ENCODE data around the gene BEX3. TPM values are rescaled to one million over a fixed set of nuclear protein-coding genes. Genes with fewer than 3 reads are reported as not detected.
A peak's percentile ranks its signal among the peaks of the same experiment; 100 is the strongest.

Gene BEX3
- total RNA-seq, 2 donors from 2014 or later: 595 to 651 TPM

- Histone ChIP-seq H3K4me3 (ENCODE audit: low read length) (no peak overlapping the region), H3K27me3 (ENCODE audit: control insufficient read depth, insufficient read depth, low read length, poor library complexity, severe bottlenecking) (no peaks in the 10 kb centered on the region), H3K36me3 (ENCODE audit: control insufficient read depth, insufficient read depth, low read length) (no peaks in the 10 kb centered on the region), H3K4me1 (ENCODE audit: control insufficient read depth, insufficient read depth, low read length) (peaks cover 3% of the 10 kb centered on the region), H3K9ac (ENCODE audit: extremely low read depth, low read length, poor library complexity, severe bottlenecking) (peak overlapping the region; percentile 41), H3K9me3 (ENCODE audit: control insufficient read depth, low read length) (no peaks in the 10 kb centered on the region), H3K27ac (ENCODE audit: low read depth, low read length) (no peak overlapping the region)
- H3K4me1 Mint-ChIP-seq: peaks cover 48% of the 10 kb centered on the region
- no peak for TF ChIP-seq CTCF (conservative IDR thresholded peaks at IDR 0.05)
- no peaks in the 10 kb centered on the region for H3K27me3 Mint-ChIP-seq (ENCODE audit: insufficient read depth)
- peaks cover 1% of the 10 kb centered on the region for H3K36me3 Mint-ChIP-seq (ENCODE audit: low read depth)
- H3K9me3 Mint-ChIP-seq: peaks cover 14% of the 10 kb centered on the region
- H3K4me3 Mint-ChIP-seq: no peak overlapping the region
- DNase-seq: no peak
- H3K27ac Mint-ChIP-seq: peak overlapping the region; percentile 56
- 93% methylated on average over 2 of the region's 2 CpGs; no CpG with 5 or more reads in 1 of the 2 experiments for WGBS, 2 experiments (ENCODE audit: insufficient coverage in 1 of 2, insufficient read length in 1 of 2)
Measured at GRCh38 chrX:103386332-103386731, 10.0 kb downstream of the BEX3 start.

- Mint-ChIP-seq H3K27ac (no peak overlapping the region), H3K27me3 (ENCODE audit: insufficient read depth) (peaks cover 34% of the 10 kb centered on the region), H3K36me3 (ENCODE audit: low read depth) (no peaks in the 10 kb centered on the region), H3K9me3 (peaks cover 12% of the 10 kb centered on the region), H3K4me1 (peaks cover 21% of the 10 kb centered on the region), H3K4me3 (no peak overlapping the region)
- H3K9ac ChIP-seq (ENCODE audit: extremely low read depth, low read length, poor library complexity, severe bottlenecking): no peak overlapping the region
- 95% methylated on average over 2 of the region's 3 CpGs; no CpG with 5 or more reads in 1 of the 2 experiments for WGBS, 2 experiments (ENCODE audit: insufficient coverage in 1 of 2, insufficient read length in 1 of 2)
- H3K4me1 ChIP-seq (ENCODE audit: control insufficient read depth, insufficient read depth, low read length): no peaks in the 10 kb centered on the region
- no peak overlapping the region for H3K4me3 ChIP-seq (ENCODE audit: low read length)
- no peak overlapping the region for H3K27ac ChIP-seq (ENCODE audit: low read depth, low read length)
- no peaks in the 10 kb centered on the region for H3K9me3 ChIP-seq (ENCODE audit: control insufficient read depth, low read length)
- H3K27me3 ChIP-seq (ENCODE audit: control insufficient read depth, insufficient read depth, low read length, poor library complexity, severe bottlenecking): no peaks in the 10 kb centered on the region
- no peak for DNase-seq
- H3K36me3 ChIP-seq (ENCODE audit: control insufficient read depth, insufficient read depth, low read length): no peaks in the 10 kb centered on the region
- no peak for TF ChIP-seq CTCF (conservative IDR thresholded peaks at IDR 0.05)
Measured at GRCh38 chrX:103393487-103393886, 17.1 kb downstream of the BEX3 start.

- H3K4me1 ChIP-seq (ENCODE audit: control insufficient read depth, insufficient read depth, low read length): no peaks in the 10 kb centered on the region
- no peaks in the 10 kb centered on the region for H3K36me3 Mint-ChIP-seq (ENCODE audit: low read depth)
- no peak for TF ChIP-seq CTCF (conservative IDR thresholded peaks at IDR 0.05)
- no peak overlapping the region for H3K9ac ChIP-seq (ENCODE audit: extremely low read depth, low read length, poor library complexity, severe bottlenecking)
- 94% methylated on average over 2 of the region's 5 CpGs; no CpG with 5 or more reads in 1 of the 2 experiments for WGBS, 2 experiments (ENCODE audit: insufficient coverage in 1 of 2, insufficient read length in 1 of 2)
- H3K4me3 ChIP-seq (ENCODE audit: low read length): no peak overlapping the region
- H3K27me3 ChIP-seq (ENCODE audit: control insufficient read depth, insufficient read depth, low read length, poor library complexity, severe bottlenecking): no peaks in the 10 kb centered on the region
- H3K27me3 Mint-ChIP-seq (ENCODE audit: insufficient read depth): peaks cover 46% of the 10 kb centered on the region
- no peak overlapping the region for H3K27ac Mint-ChIP-seq
- no peaks in the 10 kb centered on the region for H3K9me3 ChIP-seq (ENCODE audit: control insufficient read depth, low read length)
- no peaks in the 10 kb centered on the region for H3K4me1 Mint-ChIP-seq
- H3K4me3 Mint-ChIP-seq: no peak overlapping the region
- no peak overlapping the region for H3K27ac ChIP-seq (ENCODE audit: low read depth, low read length)
- H3K9me3 Mint-ChIP-seq: peaks cover 15% of the 10 kb centered on the region
- no peaks in the 10 kb centered on the region for H3K36me3 ChIP-seq (ENCODE audit: control insufficient read depth, insufficient read depth, low read length)
- no peak for DNase-seq
Measured at GRCh38 chrX:103396186-103396585, 19.8 kb downstream of the BEX3 start.

Data from endodermal cell (in vitro differentiated cells).